Measurements from ENCODE around the gene GNL3. TPM values are rescaled to one million over a fixed set of nuclear protein-coding genes. Genes with fewer than 3 reads are reported as not detected.

Gene GNL3
- total and polyA plus RNA-seq, 2 donors (not counting 3 experiments of a cell fraction or from before 2014, with no cell fraction given), result 27.8 to 109 TPM

GRCh38 chr3:52743721-52744120, 57.9 kb downstream of the GNL3 start:
- ChIA-PET POLR2A (no interaction called here), CTCF (interaction anchor here (0.6 to 2.6 kb wide), 10 partner anchors 9 to 244 kb away, joined by 3 to 15 read pairs (median 4); no protein-coding TSS in a partner anchor)
- Histone ChIP-seq H3K4me2 (ENCODE audit: insufficient read depth, low read length) (no peak overlapping the region), H2AFZ (ENCODE audit: low read depth, low read length) (no peak overlapping the region), H3K9ac (replicated peaks; ENCODE audit: extremely low read depth, insufficient read depth, low read length) (no peak overlapping the region), H3K4me1 (ENCODE audit: control insufficient read depth, extremely low read depth, insufficient read depth, low read length) (no peaks in the 10 kb centered on the region), H3K79me2 (ENCODE audit: control insufficient read depth, insufficient read depth, low read length) (no peaks in the 10 kb centered on the region), H3K27me3 (ENCODE audit: control insufficient read depth in 2 of 2, insufficient read depth in 2 of 2, low read length in 2 of 2) (no peaks in the 10 kb centered on the region), H3K36me3 (ENCODE audit: control insufficient read depth in 2 of 2, extremely low read depth in 1 of 2, insufficient read depth in 2 of 2, low read length in 2 of 2) (peaks cover 9 to 20% of the 10 kb centered on the region in 2 experiments), H3K9me1 (replicated peaks; ENCODE audit: control insufficient read depth, extremely low read depth, insufficient read depth, low read length) (no peaks in the 10 kb centered on the region), H4K20me1 (replicated peaks; ENCODE audit: control insufficient read depth, extremely low read depth, insufficient read depth, low read length) (no peaks in the 10 kb centered on the region), H3K9me3 (replicated peaks; ENCODE audit: control insufficient read depth, insufficient read depth, low read length) (no peaks in the 10 kb centered on the region), H3K4me3 (replicated peaks in 1 of 3; ENCODE audit: insufficient read depth in 1 of 3, low read depth in 1 of 3, low read length in 3 of 3) (no peak overlapping the region), H3K27ac (ENCODE audit: insufficient read depth, low read depth, low read length) (no peak overlapping the region)
- DNase-seq (ENCODE audit: low read depth, low spot score) (no peak), FAIRE-seq (no peak)
- dilution Hi-C loops (cut with MboI; ENCODE audit: extremely low pct_ligation_motif_present, low sequenced_read_pairs), result no loop called here
- TF ChIP-seq CTCF (IDR thresholded peaks at IDR 0.05; ENCODE audit: extremely low read depth in 1 of 2, insufficient read depth in 1 of 2, low read depth in 1 of 2, low read length in 2 of 2) (no peak), FOS (IDR thresholded peaks at IDR 0.05; ENCODE audit: borderline replicate concordance, insufficient read depth, low read length) (no peak), JUN (IDR thresholded peaks at IDR 0.05; ENCODE audit: borderline replicate concordance, insufficient read depth, insufficient read length, low read depth) (no peak)
- BruUV-seq (replicated peaks), result no TSS peak
- intact Hi-C loops (cut with micrococcal nuclease), result loop anchor here (2.0 to 5.0 kb wide), 2 partner anchors 191 to 244 kb away; no protein-coding TSS in a partner anchor

Small RNA genes lying within 50 kb of the gene (small RNA-seq; reads per million reads assigned to genes)
- not detected for gene AC006254.2 (ENCODE audit: insufficient read depth, insufficient read length, low read depth, low replicate concordance)
- gene RF00569 (ENCODE audit: insufficient read depth, insufficient read length, low read depth, low replicate concordance), result 440 reads per million, percentile 99 among the genes with 10 or more reads in this experiment
- not detected for gene RF01183 (ENCODE audit: insufficient read depth, insufficient read length, low read depth, low replicate concordance)
- gene SNORD19 (ENCODE audit: insufficient read depth, insufficient read length, low read depth, low replicate concordance), result not detected
- not detected for gene SNORD19B (ENCODE audit: insufficient read depth, insufficient read length, low read depth, low replicate concordance)
- 426 reads per million, percentile 99 among the genes with 10 or more reads in this experiment for gene SNORD69 (ENCODE audit: insufficient read depth, insufficient read length, low read depth, low replicate concordance)

Other genes starting within 250 kb of the GNL3 start
- 22.6 and 24.6 TPM in 2 replicates for gene SEMA3G, start 240.9 kb upstream of the GNL3 start, total RNA-seq
- gene SEMA3G, start 240.9 kb upstream of the GNL3 start, polyA plus RNA-seq, result 27.9 and 34.0 TPM in 2 replicates
- not detected in 2 replicates for gene TNNC1, start 232.0 kb upstream of the GNL3 start, total RNA-seq
- 0.12 TPM in 1 of 2 replicates, not detected in the other for gene TNNC1, start 232.0 kb upstream of the GNL3 start, polyA plus RNA-seq
- 153 and 156 TPM in 2 replicates for gene NISCH, start 230.4 kb upstream of the GNL3 start, total RNA-seq
- 178 and 196 TPM in 2 replicates for gene NISCH, start 230.4 kb upstream of the GNL3 start, polyA plus RNA-seq
- gene STAB1, start 190.7 kb upstream of the GNL3 start, total RNA-seq, result 340 and 369 TPM in 2 replicates
- gene STAB1, start 190.7 kb upstream of the GNL3 start, polyA plus RNA-seq, result 369 and 413 TPM in 2 replicates
- 298 and 327 TPM in 2 replicates for gene NT5DC2, start 152.2 kb upstream of the GNL3 start, total RNA-seq
- 402 and 516 TPM in 2 replicates for gene NT5DC2, start 152.2 kb upstream of the GNL3 start, polyA plus RNA-seq
- gene UQCC5, start 149.4 kb upstream of the GNL3 start, total RNA-seq, result 22.6 and 34.6 TPM in 2 replicates
- 9.9 and 28.2 TPM in 2 replicates for gene UQCC5, start 149.4 kb upstream of the GNL3 start, polyA plus RNA-seq
- gene PBRM1, start 119 bp upstream of the GNL3 start, total RNA-seq, result 77.1 and 87.1 TPM in 2 replicates
- 18.2 and 26.7 TPM in 2 replicates for gene PBRM1, start 119 bp upstream of the GNL3 start, polyA plus RNA-seq
- 69.9 and 73.5 TPM in 2 replicates for gene GLT8D1, start 19.8 kb downstream of the GNL3 start, total RNA-seq
- 61.8 and 63.7 TPM in 2 replicates for gene GLT8D1, start 19.8 kb downstream of the GNL3 start, polyA plus RNA-seq
- gene SPCS1, start 20.1 kb downstream of the GNL3 start, total RNA-seq, result 100 and 107 TPM in 2 replicates
- gene SPCS1, start 20.1 kb downstream of the GNL3 start, polyA plus RNA-seq, result 159 and 240 TPM in 2 replicates
- gene NEK4, start 84.9 kb downstream of the GNL3 start, total RNA-seq, result 20.8 and 24.0 TPM in 2 replicates
- 3.6 and 4.4 TPM in 2 replicates for gene NEK4, start 84.9 kb downstream of the GNL3 start, polyA plus RNA-seq
- not detected in 2 replicates for gene ITIH1, start 91.6 kb downstream of the GNL3 start, total RNA-seq
- not detected in 2 replicates for gene ITIH1, start 91.6 kb downstream of the GNL3 start, polyA plus RNA-seq
- gene ITIH3, start 108.8 kb downstream of the GNL3 start, total RNA-seq, result not detected in 2 replicates
- not detected in 2 replicates for gene ITIH3, start 108.8 kb downstream of the GNL3 start, polyA plus RNA-seq
- gene ITIH4, start 144.6 kb downstream of the GNL3 start, total RNA-seq, result 0.60 and 2.4 TPM in 2 replicates
- 0.17 and 0.46 TPM in 2 replicates for gene ITIH4, start 144.6 kb downstream of the GNL3 start, polyA plus RNA-seq
- gene MUSTN1, start 149.0 kb downstream of the GNL3 start, total RNA-seq, result 0.62 and 2.2 TPM in 2 replicates
- 1.1 TPM in 2 replicates for gene MUSTN1, start 149.0 kb downstream of the GNL3 start, polyA plus RNA-seq
- gene STIMATE, start 211.5 kb downstream of the GNL3 start, total RNA-seq, result 18.2 and 19.6 TPM in 2 replicates
- 24.0 and 25.9 TPM in 2 replicates for gene STIMATE, start 211.5 kb downstream of the GNL3 start, polyA plus RNA-seq

Data from endothelial cell of umbilical vein (primary cell).